GM18873 (cell line): ENCODE results near the gene KLK7.

ENCODE experiments used
- ATAC-seq: cut with Tn5 transposase; IDR thresholded peaks from one replicate; pipeline ENCODE4 v1.9.1; 2021; ENCODE audit warnings: mild to moderate bottlenecking, moderate library complexity, moderate number of reproducible peaks; ENCODE audit not compliant: unreplicated experiment, low FRiP score

The KLK7 gene

DNA sequence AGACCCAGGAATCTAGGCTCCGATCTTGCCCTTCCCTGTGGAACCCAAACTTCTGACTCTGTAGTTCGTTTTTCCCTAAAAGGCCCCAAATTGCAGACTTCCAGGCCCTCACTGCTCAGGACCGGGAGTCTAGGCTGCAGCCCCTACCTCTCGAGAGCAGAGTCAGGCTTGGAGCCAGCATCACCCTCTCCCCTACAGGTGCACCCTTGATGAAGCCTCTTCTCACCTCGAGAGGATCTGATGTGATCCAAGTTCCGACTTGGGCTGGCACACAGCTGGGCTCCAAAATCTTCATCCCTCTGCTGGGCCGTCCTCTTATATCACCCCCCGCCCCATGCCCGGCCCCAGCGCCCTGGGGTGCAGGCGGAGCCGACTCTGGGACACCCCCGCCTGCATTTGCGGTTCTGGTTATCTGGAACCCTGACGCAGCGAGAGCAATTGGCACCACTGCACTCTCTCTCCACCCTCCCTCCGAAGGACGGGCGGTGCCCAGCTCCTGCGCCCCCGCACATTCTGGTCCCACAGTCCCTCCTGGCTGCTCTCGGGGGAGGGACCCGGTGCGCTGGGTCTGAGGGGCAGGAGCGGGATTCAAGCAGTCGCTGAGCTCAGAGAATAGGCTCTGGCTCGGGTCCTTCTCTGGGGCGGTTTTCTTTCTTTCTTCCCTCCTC is at the start of gene KLK7:
Gene KLK7, minus strand, starts transcription at position 293 of the 668 bp plus-strand sequence. CDS start 1,518 bp downstream, outside the sequence.
- no peak for ATAC-seq

DNA sequence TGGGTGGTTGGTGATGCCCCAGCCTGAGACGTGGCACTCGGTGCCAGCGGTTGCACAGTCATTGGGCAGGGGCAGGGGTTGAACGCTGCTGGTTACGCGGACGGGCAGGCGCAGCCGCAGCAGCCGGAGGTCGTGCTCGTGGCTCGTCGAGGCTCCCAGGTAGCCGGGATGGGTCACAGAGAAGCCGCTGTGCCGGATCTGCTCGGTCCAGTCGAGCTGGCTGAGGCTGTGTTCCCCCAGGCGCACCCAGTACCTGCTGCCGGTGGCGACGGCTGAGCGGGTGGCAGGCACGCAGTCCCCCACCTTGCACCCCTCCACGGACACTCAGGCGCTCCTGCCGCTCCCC is 48.1 kb upstream of the KLK7 start:
- no peak for ATAC-seq

DNA sequence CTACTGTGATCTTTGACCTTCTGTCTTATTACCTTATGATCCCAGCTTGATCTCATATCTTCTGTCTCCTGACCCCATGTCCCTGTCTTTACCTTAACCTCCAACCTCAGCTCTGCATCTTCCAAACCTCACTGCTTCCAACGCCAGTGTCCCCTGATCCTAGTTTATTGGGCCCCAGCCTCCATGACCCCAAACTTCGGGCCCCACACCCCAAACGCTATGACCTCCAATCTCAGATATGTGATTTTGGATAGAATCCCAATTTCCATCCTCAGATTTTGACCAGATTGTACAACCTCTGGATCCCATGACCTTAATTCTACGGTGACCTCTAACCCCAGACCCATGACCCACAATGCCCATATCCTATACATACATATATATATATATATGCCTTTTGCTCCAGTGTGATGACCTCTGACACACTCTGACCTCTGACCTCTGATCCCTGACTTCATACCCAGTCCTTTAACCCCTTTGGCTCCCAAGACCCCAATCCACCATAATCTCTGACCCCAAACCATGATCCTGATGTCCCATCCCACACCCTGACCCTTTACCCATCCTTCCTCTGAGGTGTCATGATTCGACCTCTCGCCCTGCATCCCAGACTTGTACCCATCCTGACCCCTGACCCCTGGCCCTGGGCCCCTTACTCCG is 47.6 kb upstream of the KLK7 start:
- no peak for ATAC-seq

DNA sequence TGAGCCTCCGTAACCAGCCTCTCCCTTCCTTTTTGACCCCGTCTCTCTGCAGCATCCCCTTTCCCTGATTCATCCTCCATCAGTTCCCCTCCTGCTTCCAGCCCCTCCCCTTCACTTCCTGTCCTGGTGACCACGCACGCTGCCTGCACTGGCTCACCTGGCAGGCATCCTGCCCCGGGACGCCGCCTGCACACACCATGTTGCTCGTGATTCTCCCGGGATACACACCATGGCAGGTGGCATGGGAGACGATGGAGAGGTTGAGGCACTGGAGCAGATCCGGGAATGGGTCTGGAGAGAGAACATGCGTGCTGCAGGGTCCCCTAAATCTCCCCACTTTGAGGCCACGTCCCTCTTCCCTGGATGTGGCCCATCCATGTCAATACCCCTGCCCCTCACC is 46.9 kb upstream of the KLK7 start:
- ATAC-seq = no peak

DNA sequence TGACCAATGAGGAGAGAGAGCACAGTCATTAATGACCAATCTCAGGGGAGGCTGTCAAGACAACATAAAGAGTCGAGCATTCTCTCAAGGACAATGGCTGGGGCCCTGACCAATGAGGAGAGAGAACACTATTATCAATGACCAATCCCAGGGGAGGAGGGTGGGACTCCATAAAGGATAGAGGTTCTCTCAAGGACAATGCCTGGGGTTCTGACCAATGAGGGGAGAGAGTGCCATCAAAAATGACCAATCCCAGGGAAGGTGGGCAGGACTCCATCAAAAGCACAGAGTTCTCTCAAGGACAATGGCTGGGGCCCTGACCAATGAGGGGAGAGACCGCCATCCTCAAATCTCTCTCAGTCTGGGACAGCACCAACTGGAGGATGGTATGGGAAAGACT is 46.0 kb upstream of the KLK7 start:
- no peak for ATAC-seq

DNA sequence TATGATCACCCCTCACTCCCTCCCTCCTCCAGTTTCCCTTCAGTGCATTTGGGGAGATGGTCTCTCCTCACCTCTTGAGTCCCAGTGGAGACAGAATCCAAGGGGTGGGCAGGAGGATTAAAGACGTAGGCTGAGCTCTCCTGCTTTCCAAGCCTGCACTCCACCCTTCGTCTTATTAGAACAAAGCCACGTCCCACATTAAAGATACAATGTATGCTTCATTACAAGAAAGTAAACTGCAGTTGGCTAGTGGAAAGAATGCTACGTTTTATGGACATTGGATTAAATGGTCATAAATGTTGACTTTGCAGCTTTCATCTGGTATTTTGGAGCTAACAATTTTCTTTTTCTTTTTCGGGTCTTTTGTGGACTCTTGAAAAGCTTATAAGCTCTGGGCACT is 44.2 kb upstream of the KLK7 start:
- no peak for ATAC-seq

DNA sequence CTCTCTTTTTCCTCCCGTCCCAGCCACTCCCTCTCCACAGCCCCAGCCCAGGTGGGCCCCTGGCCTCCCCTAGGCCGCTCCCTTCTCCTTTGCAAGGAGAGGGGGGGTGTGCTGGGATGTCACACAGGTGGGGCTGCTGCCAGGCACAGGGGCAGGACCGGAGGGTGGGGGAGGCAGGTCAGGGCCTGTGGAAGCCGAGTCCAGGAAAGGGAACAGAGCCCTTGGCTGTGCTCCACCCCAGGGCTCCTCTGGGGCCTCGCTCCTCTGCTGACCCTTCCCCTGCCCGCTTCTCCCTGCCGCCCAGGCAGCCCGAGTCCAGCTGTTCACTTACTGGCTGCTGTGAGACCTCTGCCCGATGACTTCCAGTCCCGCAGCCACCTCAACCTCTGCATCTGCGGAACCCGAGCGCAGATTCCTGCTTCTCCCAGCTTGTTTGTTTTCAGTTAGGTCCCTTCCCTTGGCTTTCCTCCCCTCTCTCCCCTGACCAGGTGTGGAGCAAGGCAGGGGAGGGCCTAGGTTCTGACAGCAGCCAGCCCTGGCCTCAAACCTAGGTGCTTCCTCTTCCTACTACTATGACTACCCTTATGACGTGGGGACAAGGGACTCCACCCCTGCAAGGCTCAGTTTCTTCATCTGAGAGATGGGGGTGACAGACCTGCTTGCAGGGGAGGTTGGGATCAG is 43.5 kb upstream of the KLK7 start:
- ATAC-seq = no peak

DNA sequence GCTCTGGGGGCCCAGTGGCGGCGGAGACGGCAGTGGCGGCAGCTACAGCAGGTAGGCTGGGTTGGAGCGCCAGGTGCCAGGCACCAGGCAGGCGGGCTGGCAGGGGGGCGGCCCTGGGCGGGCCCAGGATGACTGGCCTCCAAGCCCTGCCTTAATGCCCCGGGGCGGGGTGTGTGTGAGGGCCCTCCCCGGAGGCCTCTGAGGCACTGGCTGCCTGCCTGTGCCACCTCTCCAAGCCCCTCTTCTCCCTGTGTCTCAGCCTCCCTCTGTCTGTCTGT is 42.8 kb upstream of the KLK7 start, which contains the start of gene KLK11:
Gene KLK11, minus strand, starts transcription at position 63 of the 278 bp plus-strand sequence. CDS start 985 bp downstream, outside the sequence.
- no peak for ATAC-seq

DNA sequence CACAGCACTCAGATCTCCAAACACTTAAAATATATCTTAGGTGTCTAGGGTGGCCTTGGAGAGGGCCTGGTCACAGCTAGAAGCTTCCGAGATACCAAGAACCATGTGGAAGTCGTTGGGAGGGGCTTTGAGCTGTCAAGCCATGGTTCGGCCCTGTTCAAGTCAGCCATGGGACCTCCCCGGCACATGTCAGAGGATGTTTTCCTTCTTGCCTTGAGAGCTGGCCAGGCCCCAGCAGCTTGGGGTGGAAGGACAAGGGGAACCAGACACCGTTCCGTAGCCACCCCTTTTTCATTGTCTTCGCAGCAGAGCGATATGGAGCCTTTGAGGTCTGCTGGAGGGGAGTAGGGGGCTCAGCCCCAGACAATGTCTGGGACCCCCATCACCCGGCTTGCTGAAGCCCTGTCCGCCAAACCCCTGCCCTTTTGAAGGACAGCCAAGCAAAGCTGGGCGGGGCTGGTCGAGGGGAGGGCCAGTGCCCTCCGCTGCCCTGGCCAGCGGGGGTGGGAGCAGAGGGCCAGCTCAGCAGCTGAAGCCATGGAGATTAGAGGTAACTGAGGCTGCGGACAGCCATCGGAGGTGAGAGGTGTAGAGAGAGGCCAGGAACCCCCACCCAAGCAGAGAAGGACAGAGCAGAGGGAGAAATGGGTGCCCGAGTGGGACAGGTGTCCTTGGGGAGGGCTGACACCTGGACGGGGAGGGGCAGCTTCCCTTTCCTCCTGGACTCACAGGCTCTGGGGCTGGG is 42.3 kb upstream of the KLK7 start:
- ATAC-seq = no peak

DNA sequence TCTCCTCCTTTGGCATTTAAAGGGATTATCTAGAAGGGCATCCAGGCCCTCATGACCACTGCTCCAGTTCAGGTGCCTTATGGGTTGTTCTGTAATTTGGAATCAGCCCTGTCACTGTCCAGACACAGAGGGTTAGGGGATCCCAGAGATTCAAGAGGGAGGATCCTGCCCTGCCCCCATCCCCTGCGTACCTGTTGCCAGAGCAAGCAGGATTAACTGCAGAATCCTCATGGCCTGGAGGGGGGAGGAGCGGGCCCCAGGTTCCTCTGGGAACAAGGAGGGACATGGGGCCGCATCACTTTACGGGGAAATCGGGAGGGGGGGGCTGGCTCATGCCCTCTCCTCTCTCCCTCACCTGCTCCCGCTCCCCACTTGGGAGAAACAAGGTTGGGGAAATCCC is 41.7 kb upstream of the KLK7 start:
- ATAC-seq = no peak

DNA sequence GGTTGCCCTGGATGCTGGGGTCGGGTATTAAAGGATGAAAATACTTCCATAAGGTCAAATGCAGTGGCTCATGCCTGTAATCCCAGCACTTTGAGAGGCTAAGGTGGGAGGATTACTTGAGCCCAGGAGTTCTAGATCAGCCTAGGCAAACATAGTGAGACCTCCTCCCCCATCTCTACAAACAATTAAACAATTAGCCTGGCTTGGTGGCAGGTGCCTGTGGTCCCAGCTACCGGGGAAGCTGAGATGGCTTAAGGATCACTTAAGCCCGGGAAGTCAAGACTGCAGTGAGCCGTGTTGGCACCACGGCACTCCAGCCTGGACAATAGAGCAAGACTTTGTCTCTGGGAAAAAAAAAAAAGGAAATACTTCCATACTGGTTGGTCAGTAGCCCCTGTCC is 41.2 kb upstream of the KLK7 start:
- no peak for ATAC-seq

DNA sequence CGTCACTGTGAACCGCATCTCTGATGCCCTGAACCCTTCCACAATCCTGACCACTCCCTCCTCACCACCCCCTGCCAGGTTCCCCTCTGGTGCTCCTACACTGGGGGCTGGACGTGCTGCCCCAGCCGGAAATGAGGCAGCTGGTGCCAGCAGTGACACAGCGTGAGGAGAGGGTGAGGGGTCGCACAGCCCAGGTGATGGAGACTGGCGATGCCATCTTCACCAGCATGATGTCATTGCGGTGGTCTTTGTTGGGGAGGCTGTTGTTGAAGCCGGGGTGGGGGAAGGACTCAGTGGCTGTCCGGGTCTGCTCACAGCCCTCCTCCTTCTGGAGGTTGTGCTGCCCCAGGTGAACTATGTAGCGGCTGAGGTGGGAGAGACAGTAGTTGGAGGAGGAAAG is 40.2 kb upstream of the KLK7 start:
- ATAC-seq = no peak

DNA sequence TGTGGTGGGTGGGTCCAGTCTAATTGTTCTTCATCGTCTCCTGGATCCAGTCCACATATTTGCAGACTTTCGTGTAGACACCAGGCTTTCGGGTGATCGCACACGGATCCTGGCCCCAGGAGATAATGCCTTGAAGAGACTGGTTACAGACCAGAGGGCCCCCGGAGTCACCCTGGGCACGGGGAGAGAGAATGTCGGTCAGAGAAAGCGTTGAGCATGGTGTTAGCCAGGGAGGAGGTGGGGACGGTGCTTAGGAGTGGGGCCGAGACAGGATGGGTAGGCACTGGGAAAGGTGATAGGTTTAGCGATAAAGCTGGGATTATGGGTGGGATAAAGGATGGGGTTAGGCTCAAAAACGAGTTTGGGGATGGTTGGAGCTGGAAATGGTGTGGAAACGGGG is 38.8 kb upstream of the KLK7 start:
- ATAC-seq = no peak

DNA sequence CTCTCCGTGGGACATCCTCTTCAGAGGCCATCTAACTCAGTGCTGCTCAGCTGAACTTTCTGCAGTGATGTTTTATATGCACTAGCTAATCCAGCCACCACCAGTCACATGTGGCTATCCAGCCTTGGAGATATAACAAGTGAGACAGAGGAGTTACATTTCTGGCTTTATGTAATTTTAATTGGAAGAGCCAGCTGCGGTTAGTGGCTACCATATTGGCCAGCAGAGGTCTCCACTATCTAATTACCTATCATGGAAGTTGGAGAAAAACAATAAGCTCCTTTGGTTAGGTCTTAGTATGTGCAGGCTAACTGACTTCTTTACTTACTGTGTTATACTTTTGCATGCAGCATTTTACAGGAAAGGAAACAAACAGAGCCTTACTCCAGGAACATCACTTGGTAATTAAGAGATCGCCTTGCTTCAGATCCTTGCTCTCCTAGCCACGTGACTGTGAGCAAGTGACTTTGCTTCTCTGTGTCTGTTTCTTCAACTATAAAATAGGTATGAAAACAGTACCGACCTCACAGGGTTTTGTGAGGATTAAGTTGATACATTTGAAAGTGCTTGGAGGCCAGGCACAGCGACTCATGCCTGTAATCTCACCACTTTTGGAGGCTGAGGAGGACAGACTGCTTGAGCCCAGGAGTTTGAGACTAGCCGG is 37.4 kb upstream of the KLK7 start:
- ATAC-seq = no peak

DNA sequence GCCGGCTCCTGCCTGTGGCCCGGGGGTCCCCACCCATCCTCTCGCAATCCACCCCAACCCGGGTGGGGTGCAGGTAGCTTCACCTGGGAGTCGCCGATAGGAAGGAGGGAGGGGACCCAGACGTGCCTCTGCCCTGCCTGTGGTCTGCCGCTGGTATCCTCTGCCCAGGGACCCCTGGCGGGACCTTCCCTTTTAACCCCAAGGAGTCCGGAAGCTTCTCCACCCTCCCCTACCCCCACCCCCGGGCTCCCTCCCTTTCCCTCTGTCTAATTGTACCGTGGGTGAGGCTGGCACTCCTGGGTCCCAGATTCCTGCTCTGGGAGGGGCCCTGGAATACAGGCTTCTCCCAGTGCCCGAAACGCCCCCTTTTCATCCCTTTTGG is 35.8 kb upstream of the KLK7 start, which contains the start of gene KLK10:
Gene KLK10, minus strand, starts transcription at position 166 of the 382 bp plus-strand sequence. CDS start 579 bp downstream, outside the sequence.
- no peak for ATAC-seq

DNA sequence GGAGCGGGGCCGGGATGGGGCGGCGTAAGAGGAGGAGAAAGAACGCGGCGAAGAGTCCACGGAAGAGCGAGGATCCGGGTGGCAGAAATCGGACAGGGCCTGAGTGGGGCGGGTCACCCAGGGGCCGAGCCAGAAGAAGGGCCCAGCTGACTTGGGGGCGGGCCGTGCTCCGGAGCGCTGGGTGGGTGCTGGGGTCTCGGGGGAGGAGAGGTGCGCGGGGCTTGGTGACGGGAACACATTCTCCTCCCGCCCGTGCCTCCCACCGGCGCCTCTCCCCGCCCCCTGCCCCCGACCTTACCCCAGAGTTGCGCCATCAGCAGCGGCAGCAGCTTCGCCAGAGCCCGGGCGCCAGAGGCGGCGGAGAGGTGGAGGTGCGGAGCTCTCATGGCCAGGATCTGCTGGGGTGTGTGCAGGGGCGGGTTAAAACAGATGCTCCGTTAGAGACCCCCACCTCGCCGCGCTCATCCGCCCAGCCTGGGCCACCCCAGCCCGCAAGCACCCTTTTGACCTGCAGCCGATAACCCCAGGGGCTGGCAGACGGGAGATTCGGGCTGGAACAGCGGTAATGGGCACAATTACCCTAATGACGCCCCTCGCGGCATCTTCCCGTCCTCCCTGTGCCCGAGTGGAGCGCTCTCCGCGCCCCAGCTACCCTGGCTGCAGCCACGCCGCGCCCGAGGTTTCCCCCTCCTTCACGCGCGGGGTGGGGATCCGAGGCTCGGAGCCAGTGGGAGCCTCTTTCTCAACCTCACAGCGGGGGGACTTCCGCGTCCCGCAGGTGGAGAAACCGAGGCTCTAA is 35.2 kb upstream of the KLK7 start:
- ATAC-seq = no peak

DNA sequence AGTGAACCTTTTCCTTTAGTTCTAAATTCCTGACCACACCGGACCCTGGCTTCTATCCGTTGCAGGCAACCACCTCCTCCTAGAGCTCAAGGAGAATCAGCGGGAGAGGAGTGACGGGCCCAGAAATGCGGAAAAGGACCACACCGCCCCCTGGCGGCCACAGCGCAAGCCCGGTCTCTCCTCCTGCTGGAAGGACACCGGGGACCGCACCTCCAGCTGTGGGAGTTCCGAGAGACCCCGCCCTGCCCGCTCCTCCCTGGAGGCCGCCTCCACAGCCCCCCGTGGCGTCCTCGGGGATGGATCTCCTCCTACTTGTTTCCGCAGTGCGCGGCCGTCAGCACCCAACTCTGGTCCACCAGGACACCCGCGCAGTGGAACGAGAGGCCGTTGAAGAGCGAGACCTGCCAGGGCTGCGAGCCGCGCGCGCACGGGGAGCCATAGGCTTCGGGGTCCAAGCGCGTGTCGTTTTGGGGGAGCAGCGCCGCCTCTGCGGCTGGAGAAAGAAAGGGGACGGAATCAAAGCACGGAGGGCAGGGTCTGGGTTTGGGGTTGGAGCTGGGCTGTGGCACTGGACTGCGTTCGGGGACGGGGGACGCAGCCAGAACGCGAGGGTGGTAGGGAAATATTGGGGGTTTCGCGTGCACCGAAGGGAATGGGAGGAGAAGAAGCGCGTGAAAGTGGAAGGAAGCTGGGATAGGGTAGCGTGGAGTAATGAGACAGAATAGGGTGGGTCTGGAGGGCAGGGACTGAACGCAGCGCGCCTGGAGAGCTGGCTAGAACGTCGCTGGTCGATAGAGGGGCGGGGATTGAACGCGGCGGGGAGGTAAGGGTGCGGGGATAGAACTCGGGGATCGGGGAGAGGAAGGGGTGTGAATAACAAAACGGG is 33.3 kb upstream of the KLK7 start:
- no peak for ATAC-seq

DNA sequence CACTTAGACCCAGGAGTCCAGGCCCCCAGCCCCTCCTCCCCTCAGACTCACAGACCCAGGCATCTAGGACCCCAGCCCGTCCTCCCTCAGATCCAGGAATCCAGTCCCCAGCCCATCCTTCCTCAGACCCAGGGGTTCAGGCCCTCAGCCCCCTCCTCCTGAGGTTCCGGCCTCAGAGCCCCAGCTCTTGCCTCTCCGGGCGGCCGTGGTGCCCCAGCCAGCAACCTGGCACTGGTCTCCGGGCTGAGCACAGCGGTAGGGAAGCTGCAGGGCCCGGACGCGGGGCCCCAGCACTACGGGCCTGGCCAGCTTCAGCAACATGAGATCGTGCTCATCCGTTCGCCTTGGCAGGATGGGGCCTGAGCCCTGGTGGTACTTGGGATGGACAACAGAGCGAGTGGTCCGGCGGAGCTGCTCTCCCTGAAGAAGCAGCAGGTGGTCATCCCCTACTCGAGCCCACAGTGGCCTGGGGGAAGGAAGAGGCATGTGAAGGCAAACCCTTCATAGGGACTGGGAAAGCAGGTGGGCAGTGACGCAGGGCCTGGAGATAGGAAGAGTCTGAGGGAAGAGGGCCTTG is 32.1 kb upstream of the KLK7 start:
- ATAC-seq = no peak

DNA sequence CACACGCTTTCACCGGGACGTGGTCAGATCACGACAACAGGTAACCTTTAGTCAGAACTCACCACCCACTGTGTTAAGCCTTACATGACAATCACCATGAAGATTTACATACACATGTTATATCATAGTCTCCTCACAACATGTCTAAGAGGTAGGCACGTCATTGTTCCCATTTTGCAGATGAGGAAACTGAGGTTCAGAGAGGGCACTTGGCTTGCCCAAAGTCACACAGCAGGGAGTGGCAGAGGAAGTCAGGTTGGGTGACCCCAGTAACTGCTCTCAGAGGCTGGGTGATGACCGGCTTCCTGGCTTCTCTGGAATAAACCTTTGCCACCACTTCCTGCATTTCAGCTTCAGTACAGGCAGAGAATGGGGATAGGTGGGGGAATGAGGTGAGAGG is 30.5 kb upstream of the KLK7 start:
- ATAC-seq = no peak
